Measurements from ENCODE around the gene MARCKS. TPM values are rescaled to one million over a fixed set of nuclear protein-coding genes. Genes with fewer than 3 reads are reported as not detected.
A peak's percentile ranks its signal among the peaks of the same experiment; 100 is the strongest.

MARCKS gene
- total RNA-seq, 1 donor from 2014 or later, result 163 TPM

DNA sequence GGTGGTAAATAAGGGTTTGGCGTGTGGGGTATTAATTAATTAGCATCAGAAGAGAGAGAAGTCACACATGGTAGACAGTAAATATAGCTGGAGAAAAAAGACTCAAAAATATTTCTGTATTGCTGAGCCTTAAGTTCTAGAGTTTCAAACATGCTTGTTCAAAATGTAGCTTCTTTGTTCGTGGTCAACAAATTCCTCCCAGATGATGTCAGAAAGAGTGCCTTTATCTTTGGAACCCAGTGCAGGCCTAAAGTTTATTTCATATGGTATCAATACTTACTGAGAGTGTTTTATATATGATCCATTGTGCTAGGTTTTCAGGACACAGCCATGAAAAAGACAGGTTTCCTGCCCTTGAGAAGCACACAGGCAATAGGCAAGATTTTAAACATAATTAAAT is 18.3 kb downstream of the MARCKS start:
- no peak for DNase-seq (ENCODE audit: low spot score)
- Mint-ChIP-seq H3K27ac (no peak overlapping the region), H3K27me3 (ENCODE audit: insufficient read depth, low read depth) (no peaks in the 10 kb centered on the region), H3K4me1 (peaks cover 13% of the 10 kb centered on the region), H3K9me3 (peaks cover 1% of the 10 kb centered on the region), H3K4me3 (no peak overlapping the region), H3K36me3 (no peaks in the 10 kb centered on the region)
- H3K27ac ChIP-seq, result no peak overlapping the region
- H3K36me3 ChIP-seq, result no peaks in the 10 kb centered on the region
- no peaks in the 10 kb centered on the region for H3K9me3 ChIP-seq (ENCODE audit: low read depth)
- H3K79me2 ChIP-seq (ENCODE audit: low read depth), result no peaks in the 10 kb centered on the region
- H3K4me1 ChIP-seq, result no peaks in the 10 kb centered on the region
- no peaks in the 10 kb centered on the region for H3K27me3 ChIP-seq
- no peak overlapping the region for H3K4me2 ChIP-seq
- TF ChIP-seq CTCF (IDR thresholded peaks at IDR 0.05) (no peak), EZH2 (IDR thresholded peaks at IDR 0.05) (no peak), EZH2phosphoT487 (IDR thresholded peaks at IDR 0.05) (no peak)
- no peak overlapping the region for H3K9ac ChIP-seq
- no peak overlapping the region for H2AFZ ChIP-seq (replicated peaks)
- H3F3A ChIP-seq (ENCODE audit: low read depth), result no peaks in the 10 kb centered on the region
- H3K4me3 ChIP-seq, result no peak overlapping the region
- H4K20me1 ChIP-seq (ENCODE audit: low read depth), result no peaks in the 10 kb centered on the region

- Mint-ChIP-seq H3K36me3 (no peaks in the 10 kb centered on the region), H3K9me3 (no peaks in the 10 kb centered on the region), H3K27me3 (ENCODE audit: insufficient read depth, low read depth) (no peaks in the 10 kb centered on the region), H3K27ac (no peak overlapping the region), H3K4me1 (peaks cover 13% of the 10 kb centered on the region), H3K4me3 (no peak overlapping the region)
- Histone ChIP-seq H3K9me3 (ENCODE audit: low read depth) (no peaks in the 10 kb centered on the region), H3K4me3 (no peak overlapping the region), H4K20me1 (ENCODE audit: low read depth) (no peaks in the 10 kb centered on the region), H3K27me3 (no peaks in the 10 kb centered on the region), H3K36me3 (no peaks in the 10 kb centered on the region), H3K27ac (no peak overlapping the region), H3K9ac (no peak overlapping the region), H3K4me2 (no peak overlapping the region), H3F3A (ENCODE audit: low read depth) (no peaks in the 10 kb centered on the region), H3K4me1 (no peaks in the 10 kb centered on the region), H3K79me2 (ENCODE audit: low read depth) (no peaks in the 10 kb centered on the region), H2AFZ (replicated peaks) (peak overlapping the region; percentile 53)
- DNase-seq (ENCODE audit: low spot score), result no peak
- TF ChIP-seq CTCF (IDR thresholded peaks at IDR 0.05) (no peak), EZH2 (IDR thresholded peaks at IDR 0.05) (no peak), EZH2phosphoT487 (IDR thresholded peaks at IDR 0.05) (no peak)
These were observed 19.6 kb downstream of the MARCKS start for GRCh38 chr6:113876695-113877094.

DNA sequence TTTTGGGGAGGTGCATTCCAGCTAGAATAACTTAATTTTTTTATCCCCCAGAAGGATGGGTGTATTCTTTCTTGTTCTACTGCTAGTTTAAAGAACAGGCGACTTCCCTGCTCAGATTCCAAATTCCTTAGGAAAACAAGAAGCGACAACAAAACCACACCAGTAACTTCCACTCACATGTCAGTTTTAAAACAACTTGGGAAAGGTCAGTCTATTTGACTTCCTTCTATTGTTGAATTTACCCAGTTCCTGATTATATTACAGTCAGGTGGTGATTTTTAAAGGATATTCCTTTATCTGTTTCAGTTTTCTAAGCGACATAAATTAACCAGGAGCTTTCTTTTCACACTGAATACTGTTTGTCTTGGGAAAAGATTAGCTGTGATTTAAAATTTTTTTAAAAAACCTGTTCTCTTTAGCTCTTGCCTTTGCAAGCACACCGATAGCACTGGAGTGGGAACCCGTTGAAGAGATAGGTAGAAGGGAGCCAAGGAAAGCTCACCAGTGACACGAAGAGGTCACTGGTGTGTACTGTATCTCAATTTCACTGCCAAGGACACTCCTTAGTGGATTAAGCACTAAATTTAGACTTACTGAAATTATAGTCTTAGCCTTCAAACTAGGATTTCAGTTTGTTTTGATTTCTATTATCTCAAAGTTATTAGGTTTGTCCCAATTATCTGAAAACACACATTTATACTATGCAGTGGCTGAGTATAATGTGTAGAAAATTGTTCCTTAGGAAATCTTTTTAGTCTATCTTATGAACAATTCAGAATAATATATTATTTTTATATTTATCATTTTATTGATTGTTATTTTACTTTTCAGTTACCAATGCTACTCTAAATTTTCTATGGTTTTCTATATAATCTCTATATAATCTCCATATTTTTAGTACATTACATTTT is 22.3 kb downstream of the MARCKS start:
- no peaks in the 10 kb centered on the region for H3K9me3 Mint-ChIP-seq
- TF ChIP-seq CTCF (IDR thresholded peaks at IDR 0.05), result peak; percentile 68
- TF ChIP-seq EZH2phosphoT487 (IDR thresholded peaks at IDR 0.05), result no peak
- TF ChIP-seq EZH2 (IDR thresholded peaks at IDR 0.05), result no peak
- DNase-seq (ENCODE audit: low spot score), result peak; percentile 68
- no peaks in the 10 kb centered on the region for H3K9me3 ChIP-seq (ENCODE audit: low read depth)
- H3K27me3 Mint-ChIP-seq (ENCODE audit: insufficient read depth, low read depth), result peaks cover 3% of the 10 kb centered on the region
- peak overlapping the region; percentile 86 for H3K27ac Mint-ChIP-seq
- no peaks in the 10 kb centered on the region for H3F3A ChIP-seq (ENCODE audit: low read depth)
- no peak overlapping the region for H3K4me3 ChIP-seq
- peaks cover 13% of the 10 kb centered on the region for H3K4me1 Mint-ChIP-seq
- H3K36me3 Mint-ChIP-seq, result no peaks in the 10 kb centered on the region
- H3K4me2 ChIP-seq, result no peak overlapping the region
- H3K79me2 ChIP-seq (ENCODE audit: low read depth), result no peaks in the 10 kb centered on the region
- H3K36me3 ChIP-seq, result no peaks in the 10 kb centered on the region
- no peaks in the 10 kb centered on the region for H3K4me1 ChIP-seq
- H3K9ac ChIP-seq, result no peak overlapping the region
- H3K27me3 ChIP-seq, result no peaks in the 10 kb centered on the region
- no peak overlapping the region for H3K4me3 Mint-ChIP-seq
- H2AFZ ChIP-seq (replicated peaks), result peak overlapping the region; percentile 21
- H3K27ac ChIP-seq, result no peak overlapping the region
- H4K20me1 ChIP-seq (ENCODE audit: low read depth), result no peaks in the 10 kb centered on the region
